ENCODE data around the gene PPP1R1C.

GRCh38 chr2:182081602-182082260, 96.1 kb downstream of the PPP1R1C start:
- TF ChIP-seq, protein P1, sequence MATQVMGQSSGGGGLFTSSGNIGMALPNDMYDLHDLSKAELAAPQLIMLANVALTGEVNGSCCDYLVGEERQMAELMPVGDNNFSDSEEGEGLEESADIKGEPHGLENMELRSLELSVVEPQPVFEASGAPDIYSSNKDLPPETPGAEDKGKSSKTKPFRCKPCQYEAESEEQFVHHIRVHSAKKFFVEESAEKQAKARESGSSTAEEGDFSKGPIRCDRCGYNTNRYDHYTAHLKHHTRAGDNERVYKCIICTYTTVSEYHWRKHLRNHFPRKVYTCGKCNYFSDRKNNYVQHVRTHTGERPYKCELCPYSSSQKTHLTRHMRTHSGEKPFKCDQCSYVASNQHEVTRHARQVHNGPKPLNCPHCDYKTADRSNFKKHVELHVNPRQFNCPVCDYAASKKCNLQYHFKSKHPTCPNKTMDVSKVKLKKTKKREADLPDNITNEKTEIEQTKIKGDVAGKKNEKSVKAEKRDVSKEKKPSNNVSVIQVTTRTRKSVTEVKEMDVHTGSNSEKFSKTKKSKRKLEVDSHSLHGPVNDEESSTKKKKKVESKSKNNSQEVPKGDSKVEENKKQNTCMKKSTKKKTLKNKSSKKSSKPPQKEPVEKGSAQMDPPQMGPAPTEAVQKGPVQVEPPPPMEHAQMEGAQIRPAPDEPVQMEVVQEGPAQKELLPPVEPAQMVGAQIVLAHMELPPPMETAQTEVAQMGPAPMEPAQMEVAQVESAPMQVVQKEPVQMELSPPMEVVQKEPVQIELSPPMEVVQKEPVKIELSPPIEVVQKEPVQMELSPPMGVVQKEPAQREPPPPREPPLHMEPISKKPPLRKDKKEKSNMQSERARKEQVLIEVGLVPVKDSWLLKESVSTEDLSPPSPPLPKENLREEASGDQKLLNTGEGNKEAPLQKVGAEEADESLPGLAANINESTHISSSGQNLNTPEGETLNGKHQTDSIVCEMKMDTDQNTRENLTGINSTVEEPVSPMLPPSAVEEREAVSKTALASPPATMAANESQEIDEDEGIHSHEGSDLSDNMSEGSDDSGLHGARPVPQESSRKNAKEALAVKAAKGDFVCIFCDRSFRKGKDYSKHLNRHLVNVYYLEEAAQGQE (IDR thresholded peaks at IDR 0.05): no peak
- TF ChIP-seq RAD21 (IDR thresholded peaks at IDR 0.05) (no peak), CTCF (IDR thresholded peaks at IDR 0.05; ENCODE audit: low read depth, low read length, missing input control) (no peak), HNF4G (IDR thresholded peaks at IDR 0.05) (no peak)
- TF ChIP-seq, protein P2, sequence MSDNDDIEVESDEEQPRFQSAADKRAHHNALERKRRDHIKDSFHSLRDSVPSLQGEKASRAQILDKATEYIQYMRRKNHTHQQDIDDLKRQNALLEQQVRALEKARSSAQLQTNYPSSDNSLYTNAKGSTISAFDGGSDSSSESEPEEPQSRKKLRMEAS (IDR thresholded peaks at IDR 0.05): no peak

Data from liver (tissue), 3 donors.